Mesothelial cell of epicardium (in vitro differentiated cells): Measurements from ENCODE around the gene KBTBD3. TPM values are rescaled to one million over a fixed set of nuclear protein-coding genes. Genes with fewer than 3 reads are reported as not detected.
A peak's percentile ranks its signal among the peaks of the same experiment; 100 is the strongest.

Experiments
- DNase-seq, 2 experiments: peaks; one replicate each; pipeline ENCODE4 v3.0.0; 2021; ENCODE audit warnings: low spot score in 2 of 2; ENCODE audit not compliant: unreplicated experiment in 2 of 2
- H3K27ac Mint-ChIP-seq: 2 replicates; pipeline ENCODE4 v1.8.0; 2021; ENCODE audit warnings: mixed read lengths
- H3K27me3 Mint-ChIP-seq: 2 replicates; pipeline ENCODE4 v1.8.0; 2021; ENCODE audit warnings: low read depth, mixed read lengths
- H3K36me3 Mint-ChIP-seq: 2 replicates; pipeline ENCODE4 v1.8.0; 2021; ENCODE audit warnings: mixed read lengths
- H3K4me1 Mint-ChIP-seq: 2 replicates; pipeline ENCODE4 v1.8.0; 2021; ENCODE audit warnings: mixed read lengths
- H3K4me3 Mint-ChIP-seq: 2 replicates; pipeline ENCODE4 v1.8.0; 2021; ENCODE audit warnings: mild to moderate bottlenecking, moderate library complexity, mixed read lengths
- H3K9me3 Mint-ChIP-seq: 2 replicates; pipeline ENCODE4 v1.8.0; 2021; ENCODE audit warnings: mixed read lengths
- CTCF ChIP-seq: fragments of 200-600 bp; sonication (generic); IDR thresholded peaks from one replicate; pipeline ENCODE4 v1.5.0; 2021; ENCODE audit warnings: antibody characterized with exemption; ENCODE audit not compliant: unreplicated experiment
- total RNA-seq: library from RNA; stranded (reverse); gene quantifications from 3 replicates; pipeline ENCODE4 v1.2.1, GENCODE V29; 2021

The KBTBD3 gene
- total RNA-seq, 1 donor from 2014 or later = 4.1 TPM

DNA sequence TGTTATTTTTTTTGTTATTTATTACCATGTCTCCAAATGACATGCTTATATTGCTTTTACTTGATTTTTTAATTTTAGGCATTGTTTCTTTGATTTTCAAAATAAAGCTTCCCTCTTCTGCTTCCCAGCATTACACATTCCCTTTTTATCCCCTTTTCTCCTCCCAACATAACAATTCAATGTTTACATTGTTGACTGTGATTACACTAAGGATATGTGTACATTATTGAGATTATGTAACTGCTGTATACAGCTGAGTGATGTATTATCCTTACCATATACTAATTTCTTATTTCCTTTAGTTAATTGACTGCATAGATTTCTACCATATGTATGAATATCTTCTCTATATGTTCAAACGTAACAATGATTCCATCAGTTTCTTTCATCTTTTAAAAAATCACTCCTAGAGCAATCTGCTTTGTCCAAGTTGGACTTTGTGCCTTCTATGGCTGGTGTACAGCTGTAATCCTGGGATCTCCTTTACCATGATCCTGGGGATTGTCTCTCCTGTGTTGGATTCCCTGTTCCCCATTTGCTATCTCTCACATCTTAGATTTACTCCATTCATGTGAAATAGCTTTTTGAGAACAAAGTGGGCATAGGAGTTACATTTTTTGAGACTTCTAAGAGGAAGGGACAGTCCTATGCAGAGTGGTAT lies 21.9 kb upstream of the KBTBD3 start:
- no peak for TF ChIP-seq CTCF
- H3K9me3 Mint-ChIP-seq = peaks cover 9% of the 10 kb centered on the region
- H3K4me3 Mint-ChIP-seq = no peak overlapping the region
- no peak for DNase-seq
- H3K27me3 Mint-ChIP-seq = no peaks in the 10 kb centered on the region
- H3K36me3 Mint-ChIP-seq = peaks cover 30% of the 10 kb centered on the region
- no peaks in the 10 kb centered on the region for H3K4me1 Mint-ChIP-seq
- H3K27ac Mint-ChIP-seq = no peak overlapping the region

DNA sequence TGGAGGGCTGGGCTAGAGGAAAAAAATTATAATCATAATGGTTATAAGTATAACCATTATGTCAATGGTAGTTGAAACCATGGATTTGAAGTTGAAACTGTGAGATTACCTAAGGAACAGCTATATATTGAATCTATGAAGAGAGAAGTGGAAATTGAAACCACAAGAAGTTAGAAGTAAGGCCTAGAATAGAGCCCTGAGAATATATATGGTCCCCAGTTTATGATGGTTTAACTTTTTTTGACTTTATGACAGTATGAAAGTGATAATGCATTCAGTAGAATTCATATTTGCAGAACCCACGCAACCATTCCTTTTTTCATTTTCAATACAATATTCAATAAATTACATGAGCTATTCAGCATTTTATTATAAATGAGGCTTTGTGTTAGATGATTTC lies 15.3 kb upstream of the KBTBD3 start:
- peaks cover 42% of the 10 kb centered on the region for H3K36me3 Mint-ChIP-seq
- no peak overlapping the region for H3K27ac Mint-ChIP-seq
- no peaks in the 10 kb centered on the region for H3K27me3 Mint-ChIP-seq
- no peak for TF ChIP-seq CTCF
- DNase-seq = no peak
- no peaks in the 10 kb centered on the region for H3K9me3 Mint-ChIP-seq
- H3K4me3 Mint-ChIP-seq = no peak overlapping the region
- H3K4me1 Mint-ChIP-seq = peaks cover 21% of the 10 kb centered on the region

DNA sequence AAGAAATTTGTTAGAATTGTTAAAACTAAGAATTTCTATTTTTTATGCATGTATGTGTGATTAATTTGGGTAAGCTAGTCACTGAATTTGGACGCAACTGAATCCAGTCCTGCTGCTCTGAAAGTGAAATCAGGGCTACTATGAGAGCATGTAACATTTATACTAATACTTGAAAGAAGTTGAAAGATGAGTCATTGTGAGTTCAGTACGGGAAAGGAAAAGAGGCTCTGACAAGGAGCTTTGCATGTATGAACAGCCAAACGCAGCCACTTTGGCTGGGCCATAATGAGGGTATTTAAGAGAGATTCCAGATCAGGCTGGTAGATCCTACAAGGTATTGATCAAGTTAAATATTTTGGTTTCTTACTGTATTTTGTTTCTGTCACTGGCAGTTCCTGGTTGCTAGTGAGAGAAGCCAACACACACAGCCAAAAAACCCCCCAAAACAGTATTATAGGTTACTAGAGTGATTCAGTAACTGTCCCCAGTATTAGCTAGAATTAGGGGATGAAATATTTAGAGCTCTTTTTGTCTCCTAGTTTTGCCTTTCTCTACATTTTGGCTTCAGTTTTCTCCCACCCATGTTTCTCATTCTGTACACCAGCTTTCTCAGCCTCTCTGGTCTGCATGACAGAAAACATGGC lies 14.5 kb upstream of the KBTBD3 start:
- H3K36me3 Mint-ChIP-seq = peaks cover 36% of the 10 kb centered on the region
- H3K4me1 Mint-ChIP-seq = peaks cover 26% of the 10 kb centered on the region
- DNase-seq = no peak
- H3K4me3 Mint-ChIP-seq = no peak overlapping the region
- peak overlapping the region; percentile 65 for H3K27ac Mint-ChIP-seq
- no peak for TF ChIP-seq CTCF
- H3K9me3 Mint-ChIP-seq = no peaks in the 10 kb centered on the region
- no peaks in the 10 kb centered on the region for H3K27me3 Mint-ChIP-seq

DNA sequence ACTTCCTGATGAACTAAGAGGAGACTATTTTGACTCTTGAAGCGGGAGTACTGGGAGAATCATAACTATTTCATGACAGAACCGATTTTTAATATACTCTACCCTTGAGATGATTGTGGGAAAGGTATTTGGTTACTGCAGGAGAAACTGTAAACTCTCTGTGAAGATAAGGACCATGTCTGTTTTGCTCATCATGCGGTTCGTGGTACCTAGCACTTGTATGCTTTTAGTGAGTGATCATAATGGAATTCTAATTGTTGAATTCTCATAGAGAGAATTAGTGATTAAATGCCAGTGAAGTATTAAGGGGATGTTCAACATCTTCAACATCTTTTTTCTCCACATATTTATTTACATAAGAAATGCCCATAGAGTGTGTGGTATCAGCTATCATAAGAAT lies 11.7 kb upstream of the KBTBD3 start:
- Mint-ChIP-seq H3K36me3 (peaks cover 38% of the 10 kb centered on the region), H3K27me3 (no peaks in the 10 kb centered on the region), H3K4me1 (peaks cover 32% of the 10 kb centered on the region), H3K9me3 (no peaks in the 10 kb centered on the region), H3K4me3 (no peak overlapping the region), H3K27ac (peak overlapping the region; percentile 55)
- DNase-seq = no peak
- no peak for TF ChIP-seq CTCF

GRCh38 chr11:106087815-106088435 lies 10.8 kb upstream of the KBTBD3 start:
- H3K9me3 Mint-ChIP-seq = no peaks in the 10 kb centered on the region
- peaks cover 36% of the 10 kb centered on the region for H3K36me3 Mint-ChIP-seq
- H3K4me1 Mint-ChIP-seq = peaks cover 32% of the 10 kb centered on the region
- peak; percentile 88 for TF ChIP-seq CTCF
- H3K27me3 Mint-ChIP-seq = no peaks in the 10 kb centered on the region
- peak in 1 of 2 experiments; percentile 49 for DNase-seq
- no peak overlapping the region for H3K4me3 Mint-ChIP-seq
- peak overlapping the region; percentile 66 for H3K27ac Mint-ChIP-seq
